Spleen (tissue), 7 donors: Measurements from ENCODE around the gene G2E3.

Source experiments
- CTCF ChIP-seq, 11 experiments: fragments of 200-600 bp in 7 of 11; fragments of 450-650 bp in 4 of 11; sonication (generic) in 4 of 11; IDR thresholded peaks in 8 of 11; conservative IDR thresholded peaks in 3 of 11; 1 replicate in 7 of 11; 2 replicates in 4 of 11; pipeline versions ENCODE4 v1.4.0 to v1.8.0; 2016 to 2021; ENCODE audit warnings: antibody characterized with exemption in 11 of 11, inconsistent platforms in 4 of 11, mild to moderate bottlenecking in 1 of 11
- POLR2A ChIP-seq, 3 donors: fragments of 450-650 bp; IDR thresholded peaks; one replicate each; pipeline ENCODE4 v1.5.1; 2017; ENCODE audit warnings: antibody characterized with exemption in 3 of 3, mild to moderate bottlenecking in 1 of 3
- donor health status: DM: no; HTN: no; CAD: no; lungs with moderate emphysema.
- donor health status: DM: no; HTN: no; CAD: no.
- donor health status: DM: no; HTN: no; CAD: no.

- TF ChIP-seq POLR2A (IDR thresholded peaks at IDR 0.05) (no peak), CTCF (IDR thresholded peaks at IDR 0.05 in 8 of 11, conservative IDR thresholded peaks at IDR 0.05 in 3 of 11) (no peak)
These were observed 17.6 kb upstream of the G2E3 start for GRCh38 chr14:30541318-30541717.
